BJ (cell line): ENCODE results near the gene RNF166. TPM values are rescaled to one million over a fixed set of nuclear protein-coding genes. Genes with fewer than 3 reads are reported as not detected.

Experiments used
- CTCF ChIA-PET: fragments of 350-600 bp; formaldehyde crosslinking; extraction: SDS; loops from one replicate; lab custom pipeline; 2021; ENCODE audit warnings: antibody characterized with exemption, inconsistent platforms; lab: Yijun Ruan, JAX
- POLR2A ChIA-PET: fragments of 300-600 bp; sonication (Branson Sonifier 250); formaldehyde crosslinking; extraction: SDS; loops from one replicate; lab custom pipeline; 2021; ENCODE audit warnings: antibody characterized with exemption; lab: Charles Lee
- DNase-seq: peaks from one replicate; pipeline ENCODE4 v3.0.0-alpha.2; 2011; ENCODE audit warnings: low read depth
- H3K27me3 ChIP-seq: 2 replicates; pipeline ENCODE4 v1.6.0; 2011; ENCODE audit warnings: low read length; ENCODE audit not compliant: control insufficient read depth, insufficient read depth
- H3K36me3 ChIP-seq: 2 replicates; pipeline ENCODE4 v1.5.1; 2011; ENCODE audit warnings: low read length; ENCODE audit not compliant: control insufficient read depth, insufficient read depth
- H3K4me3 ChIP-seq: 2 replicates; pipeline ENCODE4 v1.5.1; 2011; ENCODE audit warnings: low read depth, mild to moderate bottlenecking, control low read depth, low read length
- polyA plus RNA-seq: library from polyadenylated mRNA; depleted of rRNA; stranded (reverse); fragments of >200 nt; gene quantifications from 2 replicates; pipeline ENCODE4 v1.2.3, GENCODE V29; 2011
- TF ChIP-seq, protein P1 (sequence below): IDR thresholded peaks from 2 replicates; pipeline ENCODE4 v1.5.1; 2011; ENCODE audit warnings: low read depth, mild to moderate bottlenecking, control low read depth, inconsistent platforms, low read length, moderate library complexity; ENCODE audit not compliant: insufficient read depth

The RNF166 gene
- polyA plus RNA-seq, 1 experiment: 11.9 TPM

- ChIA-PET POLR2A (no interaction called here), CTCF (interaction anchor here (1.3 to 3.6 kb wide), 2 partner anchors 17 to 22 kb away, joined by 4 to 14 read pairs; no protein-coding TSS in a partner anchor)
- Histone ChIP-seq H3K36me3 (peaks cover 72% of the 10 kb centered on the region), H3K4me3 (no peak overlapping the region), H3K27me3 (no peaks in the 10 kb centered on the region)
- DNase-seq: no peak
- TF ChIP-seq, protein P1, sequence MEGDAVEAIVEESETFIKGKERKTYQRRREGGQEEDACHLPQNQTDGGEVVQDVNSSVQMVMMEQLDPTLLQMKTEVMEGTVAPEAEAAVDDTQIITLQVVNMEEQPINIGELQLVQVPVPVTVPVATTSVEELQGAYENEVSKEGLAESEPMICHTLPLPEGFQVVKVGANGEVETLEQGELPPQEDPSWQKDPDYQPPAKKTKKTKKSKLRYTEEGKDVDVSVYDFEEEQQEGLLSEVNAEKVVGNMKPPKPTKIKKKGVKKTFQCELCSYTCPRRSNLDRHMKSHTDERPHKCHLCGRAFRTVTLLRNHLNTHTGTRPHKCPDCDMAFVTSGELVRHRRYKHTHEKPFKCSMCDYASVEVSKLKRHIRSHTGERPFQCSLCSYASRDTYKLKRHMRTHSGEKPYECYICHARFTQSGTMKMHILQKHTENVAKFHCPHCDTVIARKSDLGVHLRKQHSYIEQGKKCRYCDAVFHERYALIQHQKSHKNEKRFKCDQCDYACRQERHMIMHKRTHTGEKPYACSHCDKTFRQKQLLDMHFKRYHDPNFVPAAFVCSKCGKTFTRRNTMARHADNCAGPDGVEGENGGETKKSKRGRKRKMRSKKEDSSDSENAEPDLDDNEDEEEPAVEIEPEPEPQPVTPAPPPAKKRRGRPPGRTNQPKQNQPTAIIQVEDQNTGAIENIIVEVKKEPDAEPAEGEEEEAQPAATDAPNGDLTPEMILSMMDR: no peak
These were observed 14.3 kb upstream of the RNF166 start for GRCh38 chr16:88720396-88720970.

DNA sequence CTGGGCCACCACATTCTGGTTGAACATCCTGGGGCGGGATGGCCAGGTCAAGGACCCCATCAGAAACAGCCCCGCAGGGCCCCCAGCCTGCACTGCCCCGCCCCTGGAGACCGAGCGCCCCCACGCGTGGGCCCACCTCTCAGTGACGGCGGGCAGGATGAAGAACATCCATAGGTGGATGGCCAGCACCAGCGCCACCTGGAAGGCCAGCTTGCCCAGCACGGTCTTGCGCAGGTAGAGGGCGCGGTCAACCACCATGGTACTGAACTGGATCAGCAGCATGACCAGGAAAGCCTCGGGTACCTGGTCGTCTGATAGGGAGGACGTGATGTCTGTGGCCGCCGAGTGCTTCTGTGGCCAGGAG, 13.7 kb upstream of the RNF166 start:
- TF ChIP-seq, protein P1: no peak
- CTCF ChIA-PET: interaction anchor here (1.3 to 3.6 kb wide), 2 partner anchors 17 to 23 kb away, joined by 4 to 14 read pairs; no protein-coding TSS in a partner anchor
- Histone ChIP-seq H3K27me3 (no peaks in the 10 kb centered on the region), H3K4me3 (no peak overlapping the region), H3K36me3 (peaks cover 72% of the 10 kb centered on the region)
- POLR2A ChIA-PET: no interaction called here
- no peak for DNase-seq

DNA sequence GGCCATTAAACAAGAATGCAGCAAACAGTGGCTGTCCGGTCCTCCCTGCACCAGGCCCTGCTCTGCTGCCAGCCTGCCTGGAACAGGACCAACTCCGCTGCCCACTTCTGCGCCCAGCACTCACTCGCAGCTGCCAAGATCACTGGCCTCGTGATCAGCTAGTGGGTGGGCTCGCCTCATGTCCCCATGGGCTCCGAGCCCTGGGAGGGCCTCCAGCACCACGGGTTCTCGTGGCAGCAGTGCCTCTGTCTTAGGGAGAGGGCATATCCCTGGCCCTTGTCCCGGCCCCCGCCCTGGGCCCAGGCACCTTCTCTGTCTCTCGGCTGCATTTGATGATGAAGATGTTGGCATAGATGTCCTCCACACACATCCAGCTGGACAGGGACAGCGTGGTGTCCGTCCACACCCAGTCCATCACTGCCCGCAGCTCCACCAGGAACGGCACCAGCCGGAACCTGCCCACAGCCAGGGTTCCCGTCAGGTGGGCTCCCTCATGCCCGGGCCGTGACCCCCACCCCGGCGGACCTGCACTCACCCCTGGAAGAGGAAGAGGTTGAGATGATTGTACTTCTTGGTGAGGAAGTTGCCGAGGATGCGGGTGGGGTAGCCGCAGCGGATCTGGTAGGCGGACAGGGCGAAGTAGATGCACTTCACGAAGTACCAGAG, 13.2 kb upstream of the RNF166 start:
- no peak overlapping the region for H3K4me3 ChIP-seq
- POLR2A ChIA-PET: no interaction called here
- DNase-seq: no peak
- H3K36me3 ChIP-seq: peaks cover 71% of the 10 kb centered on the region
- TF ChIP-seq, protein P1: no peak
- CTCF ChIA-PET: interaction anchor here (1.0 to 3.6 kb wide), 2 partner anchors 12 to 18 kb away, joined by 4 to 14 read pairs; no protein-coding TSS in a partner anchor
- H3K27me3 ChIP-seq: no peaks in the 10 kb centered on the region

GRCh38 chr16:88718178-88718577, 12.0 kb upstream of the RNF166 start:
- TF ChIP-seq, protein P1: no peak
- no peak for DNase-seq
- Histone ChIP-seq H3K4me3 (no peak overlapping the region), H3K36me3 (peaks cover 71% of the 10 kb centered on the region), H3K27me3 (no peaks in the 10 kb centered on the region)
- ChIA-PET POLR2A (no interaction called here), CTCF (interaction anchor here (1.0 to 3.6 kb wide), 2 partner anchors 11 to 19 kb away, joined by 4 to 14 read pairs; no protein-coding TSS in a partner anchor)

DNA sequence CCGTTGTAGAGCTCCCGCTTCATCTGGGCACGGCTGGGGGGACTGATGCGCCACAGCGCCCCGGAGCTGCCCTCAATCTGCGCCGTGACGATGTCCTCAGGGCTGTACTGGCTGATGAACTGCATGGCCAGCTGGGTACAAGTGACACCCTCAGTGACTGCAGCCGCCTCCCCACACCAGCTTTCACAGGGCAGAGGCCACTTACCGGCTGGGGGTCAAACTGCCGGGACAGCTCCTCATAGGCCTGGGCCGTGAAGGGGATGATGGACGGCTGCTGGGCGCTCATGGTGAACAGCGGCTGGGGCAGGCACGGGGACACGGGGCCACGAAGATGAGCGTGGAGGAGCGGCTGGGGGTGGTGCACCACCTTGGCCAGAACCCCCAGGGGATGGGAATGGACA, 10.4 kb upstream of the RNF166 start:
- TF ChIP-seq, protein P1: no peak
- ChIA-PET CTCF (no interaction called here), POLR2A (no interaction called here)
- no peak overlapping the region for H3K4me3 ChIP-seq
- no peak for DNase-seq
- no peaks in the 10 kb centered on the region for H3K27me3 ChIP-seq
- H3K36me3 ChIP-seq: peaks cover 60% of the 10 kb centered on the region
